ENCODE measurements around the gene CABCOCO1. TPM values are rescaled to one million over a fixed set of nuclear protein-coding genes. Genes with fewer than 3 reads are reported as not detected.

CABCOCO1 gene
- total RNA-seq, 4 donors from 2014 or later, result not detected

DNA sequence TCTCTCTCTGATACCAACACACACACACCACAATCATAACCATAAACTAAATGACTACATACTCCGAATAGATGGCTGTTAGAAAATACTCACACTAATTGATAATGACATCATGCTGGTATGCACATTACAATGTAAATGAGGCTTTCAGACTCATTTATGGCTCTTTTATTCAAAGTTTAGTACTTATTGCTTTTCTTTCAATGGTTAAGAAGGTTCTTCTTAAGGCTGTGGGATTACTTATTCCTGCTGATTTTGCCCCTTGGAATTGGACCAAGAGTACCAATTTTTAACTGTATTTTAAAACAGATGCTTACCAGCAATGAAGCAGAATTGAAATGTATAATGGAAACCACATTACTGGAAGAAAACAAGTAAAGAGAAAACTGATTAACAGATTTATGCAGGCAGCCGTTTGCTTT, 20.6 kb upstream of the CABCOCO1 start:
- no peak overlapping the region for H3K4me3 ChIP-seq
- DNase-seq (ENCODE audit: low spot score in 2 of 2), result no peak
- H3K27ac ChIP-seq, result no peak overlapping the region
- 39% methylated on average over 2 of the region's 2 CpGs for WGBS
- no peaks in the 10 kb centered on the region for H3K27me3 ChIP-seq
- H3K36me3 ChIP-seq, result no peaks in the 10 kb centered on the region
- H3K4me1 ChIP-seq, result peaks cover 7% of the 10 kb centered on the region
- no peak for TF ChIP-seq EP300 (IDR thresholded peaks at IDR 0.05)
- no peak for TF ChIP-seq POLR2AphosphoS5 (IDR thresholded peaks at IDR 0.05)
- TF ChIP-seq, protein P1, sequence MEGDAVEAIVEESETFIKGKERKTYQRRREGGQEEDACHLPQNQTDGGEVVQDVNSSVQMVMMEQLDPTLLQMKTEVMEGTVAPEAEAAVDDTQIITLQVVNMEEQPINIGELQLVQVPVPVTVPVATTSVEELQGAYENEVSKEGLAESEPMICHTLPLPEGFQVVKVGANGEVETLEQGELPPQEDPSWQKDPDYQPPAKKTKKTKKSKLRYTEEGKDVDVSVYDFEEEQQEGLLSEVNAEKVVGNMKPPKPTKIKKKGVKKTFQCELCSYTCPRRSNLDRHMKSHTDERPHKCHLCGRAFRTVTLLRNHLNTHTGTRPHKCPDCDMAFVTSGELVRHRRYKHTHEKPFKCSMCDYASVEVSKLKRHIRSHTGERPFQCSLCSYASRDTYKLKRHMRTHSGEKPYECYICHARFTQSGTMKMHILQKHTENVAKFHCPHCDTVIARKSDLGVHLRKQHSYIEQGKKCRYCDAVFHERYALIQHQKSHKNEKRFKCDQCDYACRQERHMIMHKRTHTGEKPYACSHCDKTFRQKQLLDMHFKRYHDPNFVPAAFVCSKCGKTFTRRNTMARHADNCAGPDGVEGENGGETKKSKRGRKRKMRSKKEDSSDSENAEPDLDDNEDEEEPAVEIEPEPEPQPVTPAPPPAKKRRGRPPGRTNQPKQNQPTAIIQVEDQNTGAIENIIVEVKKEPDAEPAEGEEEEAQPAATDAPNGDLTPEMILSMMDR (IDR thresholded peaks at IDR 0.05), result no peak
- no peak for TF ChIP-seq POLR2A (IDR thresholded peaks at IDR 0.05)
- H3K9me3 ChIP-seq, result no peaks in the 10 kb centered on the region

DNA sequence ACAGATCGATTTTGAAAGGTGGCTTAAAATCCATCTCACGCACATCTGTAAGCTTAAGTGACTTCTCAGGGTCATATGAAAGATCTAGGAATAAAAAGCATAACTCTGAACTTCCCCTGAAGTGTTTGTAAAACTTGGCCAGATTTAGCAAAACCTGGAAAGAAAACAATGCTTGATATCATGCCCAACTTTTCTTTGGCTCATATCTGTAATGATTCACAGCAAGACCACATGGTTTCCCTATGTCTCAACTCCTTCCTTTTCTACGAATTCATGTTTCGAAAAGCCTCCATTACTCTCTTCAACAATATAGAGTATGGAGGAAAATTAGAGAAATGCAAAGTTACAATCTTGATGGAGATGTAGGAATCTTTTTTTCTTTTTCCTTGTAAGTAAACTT, 20.1 kb upstream of the CABCOCO1 start:
- 32% methylated on average over 4 of the region's 4 CpGs for WGBS
- TF ChIP-seq POLR2A (IDR thresholded peaks at IDR 0.05), result no peak
- TF ChIP-seq EP300 (IDR thresholded peaks at IDR 0.05), result no peak
- TF ChIP-seq POLR2AphosphoS5 (IDR thresholded peaks at IDR 0.05), result no peak
- TF ChIP-seq, protein P1 (IDR thresholded peaks at IDR 0.05), result no peak
- peaks cover 7% of the 10 kb centered on the region for H3K4me1 ChIP-seq
- H3K27ac ChIP-seq, result no peak overlapping the region
- H3K9me3 ChIP-seq, result no peaks in the 10 kb centered on the region
- no peaks in the 10 kb centered on the region for H3K27me3 ChIP-seq
- H3K4me3 ChIP-seq, result no peak overlapping the region
- no peaks in the 10 kb centered on the region for H3K36me3 ChIP-seq
- no peak for DNase-seq (ENCODE audit: low spot score in 2 of 2)

- no peak overlapping the region for H3K27ac ChIP-seq
- TF ChIP-seq EP300 (IDR thresholded peaks at IDR 0.05), result no peak
- TF ChIP-seq POLR2AphosphoS5 (IDR thresholded peaks at IDR 0.05), result no peak
- no peak for TF ChIP-seq POLR2A (IDR thresholded peaks at IDR 0.05)
- TF ChIP-seq, protein P1 (IDR thresholded peaks at IDR 0.05), result no peak
- WGBS, result 44% methylated on average over 1 of the region's 1 CpG
- no peaks in the 10 kb centered on the region for H3K27me3 ChIP-seq
- DNase-seq (ENCODE audit: low spot score in 2 of 2), result no peak
- H3K4me3 ChIP-seq, result no peak overlapping the region
- no peaks in the 10 kb centered on the region for H3K36me3 ChIP-seq
- no peaks in the 10 kb centered on the region for H3K9me3 ChIP-seq
- peaks cover 7% of the 10 kb centered on the region for H3K4me1 ChIP-seq
Measured at GRCh38 chr10:61643316-61643751, 19.4 kb upstream of the CABCOCO1 start.

GRCh38 chr10:61653699-61654098, 9.0 kb upstream of the CABCOCO1 start:
- H3K9me3 ChIP-seq, result no peaks in the 10 kb centered on the region
- WGBS, result 47% methylated on average over 2 of the region's 2 CpGs

GRCh38 chr10:61655335-61655851, 7.3 kb upstream of the CABCOCO1 start:
- no peaks in the 10 kb centered on the region for H3K4me1 ChIP-seq
- no peaks in the 10 kb centered on the region for H3K27me3 ChIP-seq
- DNase-seq (ENCODE audit: low spot score in 2 of 2), result no peak
- H3K36me3 ChIP-seq, result no peaks in the 10 kb centered on the region
- no peaks in the 10 kb centered on the region for H3K9me3 ChIP-seq
- TF ChIP-seq EP300 (IDR thresholded peaks at IDR 0.05) (no peak), POLR2AphosphoS5 (IDR thresholded peaks at IDR 0.05) (no peak), POLR2A (IDR thresholded peaks at IDR 0.05) (no peak)
- TF ChIP-seq, protein P1 (IDR thresholded peaks at IDR 0.05), result no peak
- no peak overlapping the region for H3K4me3 ChIP-seq
- H3K27ac ChIP-seq, result no peak overlapping the region

More at GRCh38 chr10:61653699-61654098, 9.0 kb upstream of the CABCOCO1 start:
- DNase-seq (ENCODE audit: low spot score in 2 of 2), result no peak
- H3K27me3 ChIP-seq, result no peaks in the 10 kb centered on the region
- H3K4me3 ChIP-seq, result no peak overlapping the region
- H3K27ac ChIP-seq, result no peak overlapping the region
- H3K36me3 ChIP-seq, result no peaks in the 10 kb centered on the region
- no peaks in the 10 kb centered on the region for H3K4me1 ChIP-seq
- TF ChIP-seq EP300 (IDR thresholded peaks at IDR 0.05) (no peak), POLR2A (IDR thresholded peaks at IDR 0.05) (no peak), POLR2AphosphoS5 (IDR thresholded peaks at IDR 0.05) (no peak)
- TF ChIP-seq, protein P1 (IDR thresholded peaks at IDR 0.05), result no peak
